HL-60 (cell line): ENCODE measurements around the gene DIP2C.

ENCODE experiments used
- DNase-seq, 2 experiments: peaks; one replicate each; pipeline ENCODE4 v3.0.0-alpha.2; 2010 to 2020; ENCODE audit warnings: low read depth in 1 of 2, low spot score in 1 of 2
- H3K27ac ChIP-seq: fragments of 250-450 bp; sonication (Bioruptor Pico); replicated peaks from 2 replicates; pipeline ENCODE4 v1.5.1; 2020; ENCODE audit warnings: mild to moderate bottlenecking, moderate library complexity
- H3K27me3 ChIP-seq: fragments of 250-450 bp; sonication (Bioruptor Pico); 2 replicates; pipeline ENCODE4 v1.5.1; 2021; ENCODE audit warnings: mild to moderate bottlenecking, moderate library complexity; ENCODE audit not compliant: insufficient read depth, poor library complexity, severe bottlenecking
- H3K4me3 ChIP-seq: replicated peaks from 2 replicates; pipeline ENCODE4 v1.5.1; 2011; ENCODE audit warnings: mild to moderate bottlenecking, control low read depth, low read length; ENCODE audit not compliant: insufficient read depth
- GABPA ChIP-seq: IDR thresholded peaks from 2 replicates; pipeline ENCODE4 v1.6.1; 2012; ENCODE audit warnings: low read depth
- POLR2AphosphoS5 ChIP-seq: IDR thresholded peaks from 2 replicates; pipeline ENCODE4 v1.6.1; 2012; ENCODE audit warnings: low read depth
- SPI1 ChIP-seq: IDR thresholded peaks from 2 replicates; pipeline ENCODE4 v1.6.1; 2012; ENCODE audit warnings: low read depth, mild to moderate bottlenecking, borderline replicate concordance
- TF ChIP-seq, protein P1 (sequence below): IDR thresholded peaks from 2 replicates; pipeline ENCODE4 v1.6.1; 2012; ENCODE audit warnings: low read depth; ENCODE audit not compliant: insufficient replicate concordance
- TF ChIP-seq, protein P2 (sequence below): IDR thresholded peaks from one replicate; pipeline ENCODE4 v1.5.1; 2011; ENCODE audit warnings: low read length, control low read depth, inconsistent platforms; ENCODE audit not compliant: insufficient read depth

DIP2C gene

DNA sequence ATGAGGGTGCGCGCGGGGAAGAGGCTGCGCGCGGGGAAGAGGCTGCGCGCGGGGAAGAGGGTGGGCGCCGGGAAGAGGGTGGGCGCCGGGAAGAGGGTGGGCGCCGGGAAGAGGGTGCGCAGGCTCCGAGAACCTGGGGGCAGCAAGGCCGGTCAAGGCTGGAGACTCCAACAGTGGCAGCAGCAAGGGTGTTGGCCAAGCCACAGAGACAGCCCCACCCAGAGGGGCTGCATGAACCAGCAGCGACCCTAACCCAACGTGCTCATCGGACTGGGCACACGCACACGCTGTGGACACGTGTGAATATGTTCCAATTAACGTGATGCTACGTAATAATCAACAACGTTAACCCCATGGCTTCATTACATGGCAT, 48.8 kb downstream of the DIP2C start:
- TF ChIP-seq SPI1 (no peak), POLR2AphosphoS5 (no peak), GABPA (no peak)
- TF ChIP-seq, protein P1, sequence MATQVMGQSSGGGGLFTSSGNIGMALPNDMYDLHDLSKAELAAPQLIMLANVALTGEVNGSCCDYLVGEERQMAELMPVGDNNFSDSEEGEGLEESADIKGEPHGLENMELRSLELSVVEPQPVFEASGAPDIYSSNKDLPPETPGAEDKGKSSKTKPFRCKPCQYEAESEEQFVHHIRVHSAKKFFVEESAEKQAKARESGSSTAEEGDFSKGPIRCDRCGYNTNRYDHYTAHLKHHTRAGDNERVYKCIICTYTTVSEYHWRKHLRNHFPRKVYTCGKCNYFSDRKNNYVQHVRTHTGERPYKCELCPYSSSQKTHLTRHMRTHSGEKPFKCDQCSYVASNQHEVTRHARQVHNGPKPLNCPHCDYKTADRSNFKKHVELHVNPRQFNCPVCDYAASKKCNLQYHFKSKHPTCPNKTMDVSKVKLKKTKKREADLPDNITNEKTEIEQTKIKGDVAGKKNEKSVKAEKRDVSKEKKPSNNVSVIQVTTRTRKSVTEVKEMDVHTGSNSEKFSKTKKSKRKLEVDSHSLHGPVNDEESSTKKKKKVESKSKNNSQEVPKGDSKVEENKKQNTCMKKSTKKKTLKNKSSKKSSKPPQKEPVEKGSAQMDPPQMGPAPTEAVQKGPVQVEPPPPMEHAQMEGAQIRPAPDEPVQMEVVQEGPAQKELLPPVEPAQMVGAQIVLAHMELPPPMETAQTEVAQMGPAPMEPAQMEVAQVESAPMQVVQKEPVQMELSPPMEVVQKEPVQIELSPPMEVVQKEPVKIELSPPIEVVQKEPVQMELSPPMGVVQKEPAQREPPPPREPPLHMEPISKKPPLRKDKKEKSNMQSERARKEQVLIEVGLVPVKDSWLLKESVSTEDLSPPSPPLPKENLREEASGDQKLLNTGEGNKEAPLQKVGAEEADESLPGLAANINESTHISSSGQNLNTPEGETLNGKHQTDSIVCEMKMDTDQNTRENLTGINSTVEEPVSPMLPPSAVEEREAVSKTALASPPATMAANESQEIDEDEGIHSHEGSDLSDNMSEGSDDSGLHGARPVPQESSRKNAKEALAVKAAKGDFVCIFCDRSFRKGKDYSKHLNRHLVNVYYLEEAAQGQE, result no peak
- TF ChIP-seq, protein P2, sequence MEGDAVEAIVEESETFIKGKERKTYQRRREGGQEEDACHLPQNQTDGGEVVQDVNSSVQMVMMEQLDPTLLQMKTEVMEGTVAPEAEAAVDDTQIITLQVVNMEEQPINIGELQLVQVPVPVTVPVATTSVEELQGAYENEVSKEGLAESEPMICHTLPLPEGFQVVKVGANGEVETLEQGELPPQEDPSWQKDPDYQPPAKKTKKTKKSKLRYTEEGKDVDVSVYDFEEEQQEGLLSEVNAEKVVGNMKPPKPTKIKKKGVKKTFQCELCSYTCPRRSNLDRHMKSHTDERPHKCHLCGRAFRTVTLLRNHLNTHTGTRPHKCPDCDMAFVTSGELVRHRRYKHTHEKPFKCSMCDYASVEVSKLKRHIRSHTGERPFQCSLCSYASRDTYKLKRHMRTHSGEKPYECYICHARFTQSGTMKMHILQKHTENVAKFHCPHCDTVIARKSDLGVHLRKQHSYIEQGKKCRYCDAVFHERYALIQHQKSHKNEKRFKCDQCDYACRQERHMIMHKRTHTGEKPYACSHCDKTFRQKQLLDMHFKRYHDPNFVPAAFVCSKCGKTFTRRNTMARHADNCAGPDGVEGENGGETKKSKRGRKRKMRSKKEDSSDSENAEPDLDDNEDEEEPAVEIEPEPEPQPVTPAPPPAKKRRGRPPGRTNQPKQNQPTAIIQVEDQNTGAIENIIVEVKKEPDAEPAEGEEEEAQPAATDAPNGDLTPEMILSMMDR, result no peak
- DNase-seq, result no peak
- Histone ChIP-seq H3K27me3 (no peaks in the 10 kb centered on the region), H3K4me3 (no peak overlapping the region), H3K27ac (no peak overlapping the region)

DNA sequence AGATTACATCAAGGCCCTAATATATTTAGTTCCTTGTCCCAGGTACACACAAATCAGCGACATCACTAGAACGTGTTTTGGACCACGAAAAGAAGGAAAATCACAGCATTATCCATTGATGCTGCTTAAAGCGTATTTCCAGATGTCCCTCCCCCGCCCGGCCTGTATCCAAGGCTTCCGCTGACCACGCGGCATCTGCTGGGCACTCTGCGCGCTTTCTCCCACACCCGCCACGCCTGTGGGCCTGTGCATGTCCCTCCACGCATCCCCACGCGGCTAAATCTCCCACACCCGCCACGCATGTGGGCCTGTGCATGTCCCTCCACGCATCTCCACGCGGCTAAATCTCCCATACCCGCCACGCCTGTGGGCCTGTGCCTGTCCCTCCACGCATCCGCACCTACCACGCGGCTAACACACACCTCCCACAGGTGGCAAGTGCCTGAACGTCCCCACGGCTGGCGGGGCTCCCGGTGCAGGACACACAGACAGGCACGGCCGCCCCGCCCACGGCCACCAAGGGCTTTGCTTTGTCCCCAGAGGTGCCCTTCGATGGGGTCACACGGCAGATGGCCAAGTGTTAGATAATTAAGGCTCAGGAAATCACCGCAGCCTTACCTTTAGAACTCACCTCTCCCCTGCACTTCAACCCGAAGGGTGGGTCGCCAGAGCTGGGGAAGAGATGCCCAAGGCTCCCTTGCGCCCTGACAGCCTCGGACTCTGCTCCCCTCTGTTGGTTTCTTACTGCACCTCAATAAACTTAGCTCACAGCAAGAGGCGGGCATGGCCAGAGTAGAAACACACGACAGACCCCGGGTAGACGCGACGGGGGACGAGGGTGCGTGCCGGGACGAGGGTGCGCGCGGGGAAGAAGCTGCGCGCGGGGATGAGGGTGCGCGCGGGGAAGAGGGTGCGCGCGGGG, 49.5 kb downstream of the DIP2C start:
- TF ChIP-seq, protein P2, result no peak
- TF ChIP-seq POLR2AphosphoS5, result no peak
- no peak for TF ChIP-seq SPI1
- no peak for TF ChIP-seq GABPA
- TF ChIP-seq, protein P1, result no peak
- H3K27me3 ChIP-seq, result no peaks in the 10 kb centered on the region
- no peak overlapping the region for H3K27ac ChIP-seq
- H3K4me3 ChIP-seq, result no peak overlapping the region
- no peak for DNase-seq

DNA sequence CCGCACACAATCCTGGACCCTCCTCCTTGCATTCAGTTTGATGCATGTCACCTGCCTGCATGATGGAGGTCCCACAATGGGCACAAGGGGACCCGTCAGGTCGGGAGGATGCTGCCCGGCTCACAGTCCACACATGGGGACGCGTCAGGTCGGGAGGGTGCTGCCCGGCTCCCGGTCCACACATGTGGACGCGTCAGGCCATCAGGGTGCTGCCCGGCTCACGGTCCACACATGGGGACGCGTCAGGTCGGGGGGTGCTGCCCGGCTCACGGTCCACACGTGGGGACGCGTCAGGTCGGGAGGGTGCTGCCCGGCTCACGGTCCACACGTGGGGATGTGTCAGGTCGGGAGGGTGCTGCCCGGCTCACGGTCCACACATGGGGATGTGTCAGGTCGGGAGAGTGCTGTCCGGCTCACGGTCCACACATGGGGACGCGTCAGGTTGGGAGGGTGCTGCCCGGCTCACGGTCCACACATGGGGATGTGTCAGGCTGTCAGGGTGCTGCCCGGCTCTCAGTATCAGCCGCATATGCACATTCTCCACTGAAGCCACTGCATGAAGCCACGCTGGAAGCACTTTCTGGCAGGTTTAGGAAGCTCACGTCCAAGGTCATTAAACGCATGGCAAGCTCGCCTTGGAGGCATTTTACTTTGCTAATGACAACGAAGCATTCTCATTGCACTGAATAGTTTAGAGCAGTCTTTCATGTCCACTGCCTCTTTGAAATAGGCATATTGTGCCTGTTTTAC, 50.3 kb downstream of the DIP2C start:
- no peak for DNase-seq
- H3K4me3 ChIP-seq, result no peak overlapping the region
- TF ChIP-seq GABPA (no peak), POLR2AphosphoS5 (no peak)
- TF ChIP-seq, protein P2, result no peak
- no peaks in the 10 kb centered on the region for H3K27me3 ChIP-seq
- no peak overlapping the region for H3K27ac ChIP-seq
